HCT116 (cell line): ENCODE measurements around the gene MEN1. TPM values are rescaled to one million over a fixed set of nuclear protein-coding genes. Genes with fewer than 3 reads are reported as not detected.

ENCODE experiments used
- ATAC-seq: fragments of 200-7000 bp; cut with Tn5 transposase; 2 replicates; pipeline ENCODE4 v1.9.1; 2020; ENCODE audit warnings: mild to moderate bottlenecking, moderate library complexity
- BruUV-seq: library from RNA; stranded (reverse); fragments of 400-500 nt; replicated peaks from 2 replicates; lab custom pipeline; 2021; lab: Mats Ljungman, UMichigan
- CTCF ChIA-PET: fragments of 300-600 bp; sonication (Branson Sonifier 250); formaldehyde crosslinking; loops from one replicate; lab custom pipeline; 2021; ENCODE audit warnings: antibody characterized with exemption; lab: Charles Lee
- POLR2A ChIA-PET: fragments of 300-600, 350-600 bp; sonication (Branson Sonifier 250); formaldehyde crosslinking; loops from one replicate; lab custom pipeline; 2021; ENCODE audit warnings: antibody characterized with exemption; lab: Charles Lee
- RAD21 ChIA-PET, 2 experiments: fragments of 300-600 bp; sonication (Branson Sonifier 250); formaldehyde crosslinking; loops; one replicate each; lab custom pipeline; 2023; ENCODE audit warnings: low total read pairs in 2 of 2; ENCODE audit not compliant: uncharacterized antibody in 2 of 2, unreplicated experiment in 2 of 2, low non-redundant PET in 1 of 2; lab: Charles Lee
- DNase-seq: peaks from one replicate; pipeline ENCODE4 v3.0.0-alpha.2; 2010; ENCODE audit warnings: low read depth, low spot score
- H2AFZ ChIP-seq: fragments of 200-600 bp; shearing (Covaris generic), sonication (generic); 2 replicates; pipeline ENCODE4 v1.6.1; 2017; ENCODE audit warnings: low read depth, mixed run types, mixed read lengths, antibody characterized with exemption, low read length; ENCODE audit not compliant: poor library complexity, severe bottlenecking
- H3K27ac ChIP-seq: 2 replicates; pipeline ENCODE4 v1.5.1; 2012; ENCODE audit warnings: low read depth, low read length
- H3K27me3 ChIP-seq: fragments of 200-600 bp; sonication (generic); 2 replicates; pipeline ENCODE4 v1.6.1; 2016; ENCODE audit warnings: mixed run types, low read length, mixed read lengths; ENCODE audit not compliant: insufficient read depth
- H3K36me3 ChIP-seq, 2 experiments: fragments of 200-500 bp in 1 of 2; fragments of 200-600 bp in 1 of 2; sonication (Bioruptor generic) in 1 of 2; sonication (generic) in 1 of 2; 2 replicates each; pipeline versions ENCODE4 v1.5.1 to v1.6.1; 2014 to 2016; ENCODE audit warnings: low read length in 2 of 2, inconsistent platforms in 1 of 2, mixed read lengths in 1 of 2, mixed run types in 1 of 2; ENCODE audit not compliant: insufficient read depth in 2 of 2, control insufficient read depth in 1 of 2
- H3K4me1 ChIP-seq, 2 experiments: fragments of 200-600 bp in 1 of 2; sonication (generic) in 1 of 2; 2 replicates each; pipeline versions ENCODE4 v1.5.1 to v1.6.1; 2012 to 2017; ENCODE audit warnings: low read length in 2 of 2, inconsistent platforms in 1 of 2, mild to moderate bottlenecking in 1 of 2, mixed read lengths in 1 of 2, mixed run types in 1 of 2, moderate library complexity in 1 of 2; ENCODE audit not compliant: insufficient read depth in 2 of 2, control insufficient read depth in 1 of 2
- H3K4me2 ChIP-seq: fragments of 200-600 bp; sonication (generic); 2 replicates; pipeline ENCODE4 v1.6.1; 2017; ENCODE audit warnings: mixed run types, low read length, mixed read lengths
- H3K4me3 ChIP-seq, 2 experiments: fragments of 200-600 bp in 1 of 2; sonication (generic) in 1 of 2; replicated peaks in 1 of 2; 2 replicates each; pipeline ENCODE4 v1.5.1; 2011 to 2016; ENCODE audit warnings: low read length in 2 of 2, control low read depth in 1 of 2, low read depth in 1 of 2, mild to moderate bottlenecking in 1 of 2, mixed read lengths in 1 of 2, mixed run types in 1 of 2
- H3K79me2 ChIP-seq: fragments of 200-600 bp; sonication (generic); 2 replicates; pipeline ENCODE4 v1.6.1; 2017; ENCODE audit warnings: mild to moderate bottlenecking, mixed run types, low read length, moderate library complexity, mixed read lengths; ENCODE audit not compliant: insufficient read depth
- H3K9ac ChIP-seq: fragments of 200-600 bp; sonication (generic); 2 replicates; pipeline ENCODE4 v1.6.1; 2016; ENCODE audit warnings: low read length, mixed read lengths
- H3K9me2 ChIP-seq: fragments of 200-600 bp; sonication (generic), shearing (Covaris generic); 2 replicates; pipeline ENCODE4 v1.6.1; 2017; ENCODE audit warnings: mixed run types, mild to moderate bottlenecking, moderate library complexity; ENCODE audit not compliant: insufficient read depth
- H3K9me3 ChIP-seq, 2 experiments: fragments of 200-500 bp in 1 of 2; fragments of 200-600 bp in 1 of 2; sonication (Bioruptor generic) in 1 of 2; sonication (generic) in 1 of 2; 2 replicates each; pipeline ENCODE4 v1.6.1; 2014 to 2017; ENCODE audit warnings: low read length in 2 of 2, mixed read lengths in 2 of 2, inconsistent platforms in 1 of 2, low read depth in 1 of 2, mild to moderate bottlenecking in 1 of 2, mixed run types in 1 of 2, moderate library complexity in 1 of 2; ENCODE audit not compliant: control insufficient read depth in 1 of 2, insufficient read depth in 1 of 2
- H4K20me1 ChIP-seq: fragments of 200-600 bp; sonication (generic), shearing (Covaris generic); 2 replicates; pipeline ENCODE4 v1.6.1; 2017; ENCODE audit warnings: mixed run types, mild to moderate bottlenecking, moderate library complexity; ENCODE audit not compliant: insufficient read depth
- CBX3 ChIP-seq: IDR thresholded peaks from 2 replicates; pipeline ENCODE4 v1.6.1; 2012; ENCODE audit warnings: low read depth
- EZH2phosphoT487 ChIP-seq: fragments of 200-600 bp; IDR thresholded peaks from 2 replicates; pipeline ENCODE4 v1.6.1; 2018; ENCODE audit warnings: antibody characterized with exemption, borderline replicate concordance
- FOSL1 ChIP-seq: IDR thresholded peaks from 2 replicates; pipeline ENCODE4 v1.6.1; 2012; ENCODE audit warnings: low read depth
- JUND ChIP-seq: IDR thresholded peaks from 2 replicates; pipeline ENCODE4 v1.6.1; 2012
- POLR2A ChIP-seq: IDR thresholded peaks from 2 replicates; pipeline ENCODE4 v1.7.0; 2011; ENCODE audit warnings: borderline replicate concordance; ENCODE audit not compliant: insufficient read depth, insufficient read length; ENCODE audit errors: extremely low read depth
- RAD21 ChIP-seq: IDR thresholded peaks from 2 replicates; pipeline ENCODE4 v1.6.1; 2012; ENCODE audit warnings: low read depth, mild to moderate bottlenecking
- SP1 ChIP-seq: IDR thresholded peaks from 2 replicates; pipeline ENCODE4 v1.6.1; 2012; ENCODE audit warnings: low read depth
- YY1 ChIP-seq: IDR thresholded peaks from 2 replicates; pipeline ENCODE4 v1.6.1; 2011; ENCODE audit warnings: low read length, low read depth, moderate library complexity, mild to moderate bottlenecking; ENCODE audit not compliant: insufficient replicate concordance; ENCODE audit errors: extremely low read depth
- ZFX ChIP-seq: fragments of 450-650 bp; IDR thresholded peaks from 2 replicates; pipeline ENCODE4 v1.6.1; 2017
- intact Hi-C: fragments of 100-400 bp; cut with micrococcal nuclease; formaldehyde crosslinking; loops from 2 replicates; pipeline ENCODE4 v1.10.0; 2022
- total RNA-seq: library from RNA; stranded (reverse); gene quantifications from one replicate; pipeline ENCODE4 v1.2.1, GENCODE V29; 2021; ENCODE audit not compliant: unreplicated experiment
- TF ChIP-seq, protein P1 (sequence below): IDR thresholded peaks from 2 replicates; pipeline ENCODE4 v1.6.1; 2012; ENCODE audit warnings: low read depth
- TF ChIP-seq, protein P2 (sequence below): IDR thresholded peaks from 2 replicates; pipeline ENCODE4 v1.6.1; 2012
- TF ChIP-seq, protein P3 (sequence below), 3 experiments: fragments of 200-600 bp in 1 of 3; sonication (generic) in 1 of 3; IDR thresholded peaks in 2 of 3; conservative IDR thresholded peaks in 1 of 3; 2 replicates each; pipeline ENCODE4 v1.5.1; 2012 to 2017; ENCODE audit warnings: low read depth in 2 of 3, low read length in 2 of 3, antibody characterized with exemption in 1 of 3, borderline replicate concordance in 1 of 3, control low read depth in 1 of 3, mild to moderate bottlenecking in 1 of 3, mixed read lengths in 1 of 3, mixed run types in 1 of 3, moderate library complexity in 1 of 3; ENCODE audit not compliant: insufficient read depth in 1 of 3
- TF ChIP-seq, protein P4 (sequence below): IDR thresholded peaks from 2 replicates; pipeline ENCODE4 v1.6.1; 2012

The MEN1 gene
- total RNA-seq, 1 experiment from 2014 or later = 62.1 TPM

DNA sequence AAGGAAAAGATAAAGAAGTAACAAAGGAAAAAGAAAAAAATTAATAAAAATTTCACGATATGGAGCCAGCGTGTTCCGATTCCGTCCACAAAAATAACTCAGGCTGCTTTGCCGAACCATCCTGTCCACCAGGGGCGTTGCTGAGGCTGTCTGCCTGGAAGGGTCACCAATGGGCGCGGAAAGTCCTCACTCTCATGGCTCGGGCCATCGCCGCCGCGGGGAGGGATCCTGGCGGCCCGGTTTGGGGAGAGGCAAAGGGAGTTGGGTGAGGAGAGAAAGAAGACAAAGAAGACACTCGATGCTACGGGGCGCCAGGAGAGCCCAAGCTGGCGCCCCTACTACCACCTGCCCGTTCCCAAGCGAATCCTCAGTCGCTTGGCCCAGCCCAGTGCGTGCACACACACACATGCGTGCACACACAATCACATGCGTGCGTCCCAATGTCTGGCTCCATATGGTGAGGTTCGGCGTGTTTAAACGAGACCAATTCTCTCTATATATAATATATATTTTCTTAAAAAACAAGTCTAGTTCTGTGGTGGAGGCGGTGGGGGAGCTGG is 45.0 kb downstream of the MEN1 start:
- no peak overlapping the region for H2AFZ ChIP-seq
- POLR2A ChIA-PET = interaction anchor here (1.4 kb wide), 1 partner anchor 13 kb away, joined by 3 read pairs; no protein-coding TSS in a partner anchor

DNA sequence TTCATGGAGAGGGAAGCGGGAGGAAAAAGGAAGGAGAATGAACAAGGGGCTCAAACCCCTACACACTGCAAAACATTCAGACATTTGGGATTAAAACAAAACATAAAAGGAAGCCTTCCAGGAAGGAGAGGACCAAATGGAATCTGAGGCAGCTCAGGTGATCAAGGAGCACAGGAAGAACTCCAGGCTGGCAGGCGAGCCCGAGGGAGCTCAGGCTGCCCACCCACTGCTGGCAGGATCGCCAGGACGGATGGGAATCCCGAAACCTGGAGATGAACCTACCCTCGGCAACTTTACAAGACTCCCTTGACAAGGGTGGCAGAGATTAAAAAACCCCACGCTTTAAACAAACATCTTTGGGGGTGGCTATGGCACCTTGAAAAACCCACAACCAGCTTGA is 45.6 kb downstream of the MEN1 start:
- DNase-seq (no peak), ATAC-seq (no peak)
- H3K9me2 ChIP-seq = no peaks in the 10 kb centered on the region
- H3K79me2 ChIP-seq = peaks cover 50% of the 10 kb centered on the region
- POLR2A ChIA-PET = interaction anchor here (1.6 kb wide), 1 partner anchor 14 kb away, joined by 5 read pairs; the partner anchor contains the start of gene SF1
- peaks cover 22% of the 10 kb centered on the region; the same call in 1 of the 2 replicates for H4K20me1 ChIP-seq
- intact Hi-C loops = no loop called here
- RAD21 ChIA-PET = no interaction called here
- no peak overlapping the region for H3K9ac ChIP-seq
- BruUV-seq = TSS peak; percentile 62
- no peaks in the 10 kb centered on the region for H3K27me3 ChIP-seq
- no peak overlapping the region for H3K4me3 ChIP-seq
- H3K4me2 ChIP-seq = no peak overlapping the region
- H3K9me3 ChIP-seq = no peaks in the 10 kb centered on the region
- H2AFZ ChIP-seq = no peak overlapping the region
- peaks cover 0 to 5% of the 10 kb centered on the region in 2 experiments; a peak in 1 of 4 replicates for H3K4me1 ChIP-seq
- peaks cover 58 to 64% of the 10 kb centered on the region in 2 experiments for H3K36me3 ChIP-seq
- no peak overlapping the region for H3K27ac ChIP-seq
- CTCF ChIA-PET = no interaction called here
- TF ChIP-seq EZH2phosphoT487 = no peak
- no peak for TF ChIP-seq FOSL1
- TF ChIP-seq, protein P1, sequence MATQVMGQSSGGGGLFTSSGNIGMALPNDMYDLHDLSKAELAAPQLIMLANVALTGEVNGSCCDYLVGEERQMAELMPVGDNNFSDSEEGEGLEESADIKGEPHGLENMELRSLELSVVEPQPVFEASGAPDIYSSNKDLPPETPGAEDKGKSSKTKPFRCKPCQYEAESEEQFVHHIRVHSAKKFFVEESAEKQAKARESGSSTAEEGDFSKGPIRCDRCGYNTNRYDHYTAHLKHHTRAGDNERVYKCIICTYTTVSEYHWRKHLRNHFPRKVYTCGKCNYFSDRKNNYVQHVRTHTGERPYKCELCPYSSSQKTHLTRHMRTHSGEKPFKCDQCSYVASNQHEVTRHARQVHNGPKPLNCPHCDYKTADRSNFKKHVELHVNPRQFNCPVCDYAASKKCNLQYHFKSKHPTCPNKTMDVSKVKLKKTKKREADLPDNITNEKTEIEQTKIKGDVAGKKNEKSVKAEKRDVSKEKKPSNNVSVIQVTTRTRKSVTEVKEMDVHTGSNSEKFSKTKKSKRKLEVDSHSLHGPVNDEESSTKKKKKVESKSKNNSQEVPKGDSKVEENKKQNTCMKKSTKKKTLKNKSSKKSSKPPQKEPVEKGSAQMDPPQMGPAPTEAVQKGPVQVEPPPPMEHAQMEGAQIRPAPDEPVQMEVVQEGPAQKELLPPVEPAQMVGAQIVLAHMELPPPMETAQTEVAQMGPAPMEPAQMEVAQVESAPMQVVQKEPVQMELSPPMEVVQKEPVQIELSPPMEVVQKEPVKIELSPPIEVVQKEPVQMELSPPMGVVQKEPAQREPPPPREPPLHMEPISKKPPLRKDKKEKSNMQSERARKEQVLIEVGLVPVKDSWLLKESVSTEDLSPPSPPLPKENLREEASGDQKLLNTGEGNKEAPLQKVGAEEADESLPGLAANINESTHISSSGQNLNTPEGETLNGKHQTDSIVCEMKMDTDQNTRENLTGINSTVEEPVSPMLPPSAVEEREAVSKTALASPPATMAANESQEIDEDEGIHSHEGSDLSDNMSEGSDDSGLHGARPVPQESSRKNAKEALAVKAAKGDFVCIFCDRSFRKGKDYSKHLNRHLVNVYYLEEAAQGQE = no peak
- TF ChIP-seq, protein P2, sequence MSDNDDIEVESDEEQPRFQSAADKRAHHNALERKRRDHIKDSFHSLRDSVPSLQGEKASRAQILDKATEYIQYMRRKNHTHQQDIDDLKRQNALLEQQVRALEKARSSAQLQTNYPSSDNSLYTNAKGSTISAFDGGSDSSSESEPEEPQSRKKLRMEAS = no peak
- TF ChIP-seq CBX3 = no peak
- no peak for TF ChIP-seq ZFX
- no peak for TF ChIP-seq RAD21
- TF ChIP-seq POLR2A = no peak
- no peak for TF ChIP-seq JUND
- TF ChIP-seq SP1 = no peak
- TF ChIP-seq YY1 = no peak

More for the DNA sequence above, 45.0 kb downstream of the MEN1 start:
- no peak for DNase-seq
- Histone ChIP-seq H3K4me1 (peaks cover 0 to 5% of the 10 kb centered on the region in 2 experiments; a peak in 1 of 4 replicates), H3K4me2 (no peak overlapping the region), H3K27me3 (no peaks in the 10 kb centered on the region), H3K4me3 (no peak overlapping the region), H4K20me1 (peaks cover 26% of the 10 kb centered on the region; the same call in 1 of the 2 replicates), H3K27ac (no peak overlapping the region), H3K9me3 (no peaks in the 10 kb centered on the region), H3K9me2 (no peaks in the 10 kb centered on the region), H3K9ac (no peak overlapping the region), H3K79me2 (peaks cover 56% of the 10 kb centered on the region), H3K36me3 (peaks cover 64 to 71% of the 10 kb centered on the region in 2 experiments)
- ChIA-PET RAD21 (no interaction called here), CTCF (no interaction called here)
- intact Hi-C loops = no loop called here
- no peak for ATAC-seq
- BruUV-seq = no TSS peak
- TF ChIP-seq, protein P3, sequence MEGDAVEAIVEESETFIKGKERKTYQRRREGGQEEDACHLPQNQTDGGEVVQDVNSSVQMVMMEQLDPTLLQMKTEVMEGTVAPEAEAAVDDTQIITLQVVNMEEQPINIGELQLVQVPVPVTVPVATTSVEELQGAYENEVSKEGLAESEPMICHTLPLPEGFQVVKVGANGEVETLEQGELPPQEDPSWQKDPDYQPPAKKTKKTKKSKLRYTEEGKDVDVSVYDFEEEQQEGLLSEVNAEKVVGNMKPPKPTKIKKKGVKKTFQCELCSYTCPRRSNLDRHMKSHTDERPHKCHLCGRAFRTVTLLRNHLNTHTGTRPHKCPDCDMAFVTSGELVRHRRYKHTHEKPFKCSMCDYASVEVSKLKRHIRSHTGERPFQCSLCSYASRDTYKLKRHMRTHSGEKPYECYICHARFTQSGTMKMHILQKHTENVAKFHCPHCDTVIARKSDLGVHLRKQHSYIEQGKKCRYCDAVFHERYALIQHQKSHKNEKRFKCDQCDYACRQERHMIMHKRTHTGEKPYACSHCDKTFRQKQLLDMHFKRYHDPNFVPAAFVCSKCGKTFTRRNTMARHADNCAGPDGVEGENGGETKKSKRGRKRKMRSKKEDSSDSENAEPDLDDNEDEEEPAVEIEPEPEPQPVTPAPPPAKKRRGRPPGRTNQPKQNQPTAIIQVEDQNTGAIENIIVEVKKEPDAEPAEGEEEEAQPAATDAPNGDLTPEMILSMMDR (IDR thresholded peaks at IDR 0.05 in 2 of 3, conservative IDR thresholded peaks at IDR 0.05 in 1 of 3; ENCODE audit: borderline replicate concordance in 1 of 3, insufficient read depth in 1 of 3, low read depth in 2 of 3, low read length in 2 of 3) = peak in 2 of 3 experiments; percentile 32 to 40; a peak in 2 of 6 replicates
- TF ChIP-seq, protein P4, sequence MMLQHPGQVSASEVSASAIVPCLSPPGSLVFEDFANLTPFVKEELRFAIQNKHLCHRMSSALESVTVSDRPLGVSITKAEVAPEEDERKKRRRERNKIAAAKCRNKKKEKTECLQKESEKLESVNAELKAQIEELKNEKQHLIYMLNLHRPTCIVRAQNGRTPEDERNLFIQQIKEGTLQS = no peak
